B cell (primary cell): ENCODE data around the gene FSTL5. TPM values are rescaled to one million over a fixed set of nuclear protein-coding genes. Genes with fewer than 3 reads are reported as not detected.

Experiments
- ATAC-seq: fragments of 200-7000 bp; cut with Tn5 transposase; one replicate; pipeline ENCODE4 v1.10.0; 2021; ENCODE audit warnings: low read depth, mild to moderate bottlenecking, moderate number of reproducible peaks, moderate library complexity
- CTCF ChIA-PET: fragments of 350-600 bp; sonication (Branson Sonifier 250); formaldehyde crosslinking; loops from one replicate; lab custom pipeline; 2021; ENCODE audit warnings: antibody characterized with exemption, inconsistent platforms; lab: Charles Lee
- POLR2A ChIA-PET: fragments of 350-600 bp; sonication (Branson Sonifier 250); formaldehyde crosslinking; loops from one replicate; lab custom pipeline; 2021; ENCODE audit warnings: antibody characterized with exemption; lab: Charles Lee
- DNase-seq: peaks from one replicate; pipeline ENCODE4 v3.0.0; 2013
- H2AFZ ChIP-seq: 2 replicates; pipeline ENCODE4 v1.6.1; 2012; ENCODE audit warnings: mild to moderate bottlenecking, low read depth, low read length; ENCODE audit not compliant: insufficient read depth, poor library complexity, severe bottlenecking
- H3K27ac ChIP-seq, 2 donors: 1 replicate in 1 of 2; 2 replicates in 1 of 2; pipeline ENCODE4 v1.5.1; 2012 to 2013; ENCODE audit warnings: low read length in 2 of 2, mild to moderate bottlenecking in 2 of 2, moderate library complexity in 1 of 2
- H3K27me3 ChIP-seq, 4 experiments: fragments of 200-600 bp in 1 of 4; sonication (generic) in 1 of 4; replicated peaks in 1 of 4; 1 replicate in 2 of 4; 2 replicates in 2 of 4; pipeline versions ENCODE4 v1.6.1 to v1.7.0; 2013 to 2016; ENCODE audit warnings: low read length in 3 of 4, mild to moderate bottlenecking in 2 of 4, mixed read lengths in 1 of 4, moderate library complexity in 1 of 4; ENCODE audit not compliant: insufficient read depth in 4 of 4, control insufficient read depth in 3 of 4; ENCODE audit errors: control extremely low read depth in 1 of 4
- H3K36me3 ChIP-seq, 2 experiments: replicated peaks in 1 of 2; 1 replicate in 1 of 2; 2 replicates in 1 of 2; pipeline versions ENCODE4 v1.6.1 to v1.7.1; 2013; ENCODE audit warnings: low read length in 1 of 2; ENCODE audit not compliant: insufficient read depth in 2 of 2, control insufficient read depth in 1 of 2; ENCODE audit errors: control extremely low read depth in 1 of 2, extremely low read depth in 1 of 2
- H3K4me1 ChIP-seq, 2 donors: fragments of 200-600 bp in 1 of 2; sonication (generic) in 1 of 2; 1 replicate in 1 of 2; 2 replicates in 1 of 2; pipeline versions ENCODE4 v1.5.1 to v1.6.1; 2013 to 2017; ENCODE audit warnings: low read length in 2 of 2; ENCODE audit not compliant: control insufficient read depth in 2 of 2, insufficient read depth in 2 of 2
- H3K4me2 ChIP-seq: replicated peaks from 2 replicates; pipeline ENCODE3; 2012; ENCODE audit warnings: mild to moderate bottlenecking, low read depth, low read length; ENCODE audit not compliant: poor library complexity, severe bottlenecking
- H3K4me3 ChIP-seq, 5 experiments: fragments of 200-600 bp in 1 of 5; sonication (generic) in 1 of 5; 1 replicate in 3 of 5; 2 replicates in 2 of 5; pipeline versions ENCODE4 v1.5.1 to v1.7.0; 2011 to 2016; ENCODE audit warnings: low read length in 4 of 5, mild to moderate bottlenecking in 4 of 5, low read depth in 2 of 5, control low read depth in 1 of 5, moderate library complexity in 1 of 5; ENCODE audit not compliant: insufficient read depth in 1 of 5; ENCODE audit errors: control extremely low read depth in 1 of 5, extremely low read depth in 1 of 5
- H3K79me2 ChIP-seq: fragments of 200-600 bp; sonication (generic); one replicate; pipeline ENCODE4 v1.6.0; 2016; ENCODE audit warnings: low read length; ENCODE audit not compliant: control insufficient read depth, insufficient read depth
- H3K9ac ChIP-seq: fragments of 200-600 bp; sonication (generic); 2 replicates; pipeline ENCODE4 v1.6.1; 2017; ENCODE audit warnings: mild to moderate bottlenecking, low read length, moderate library complexity
- H3K9me3 ChIP-seq, 3 donors: one replicate each; pipeline versions ENCODE4 v1.6.1 to v1.7.1; 2013; ENCODE audit warnings: low read length in 2 of 3; ENCODE audit not compliant: control insufficient read depth in 2 of 3, insufficient read depth in 1 of 3; ENCODE audit errors: control extremely low read depth in 1 of 3
- H4K20me1 ChIP-seq: 2 replicates; pipeline ENCODE4 v1.6.0; 2012; ENCODE audit warnings: mild to moderate bottlenecking, low read length; ENCODE audit not compliant: insufficient read depth, control insufficient read depth, poor library complexity, severe bottlenecking
- H3K27ac Mint-ChIP-seq: one replicate; pipeline ENCODE4 v1.8.0; 2021; ENCODE audit warnings: mixed read lengths
- H3K27me3 Mint-ChIP-seq: one replicate; pipeline ENCODE4 v1.8.0; 2021; ENCODE audit warnings: mixed read lengths
- H3K4me1 Mint-ChIP-seq: one replicate; pipeline ENCODE4 v1.8.0; 2021; ENCODE audit warnings: mixed read lengths
- H3K4me3 Mint-ChIP-seq: one replicate; pipeline ENCODE4 v1.8.0; 2021; ENCODE audit warnings: mixed read lengths
- H3K9me3 Mint-ChIP-seq: one replicate; pipeline ENCODE4 v1.8.0; 2022; ENCODE audit warnings: mixed read lengths; ENCODE audit not compliant: insufficient read depth
- CTCF ChIP-seq: fragments of 200-600 bp; IDR thresholded peaks from one replicate; pipeline ENCODE4 v1.8.0; 2022; ENCODE audit warnings: antibody characterized with exemption, mild to moderate bottlenecking
- EZH2 ChIP-seq: IDR thresholded peaks from 2 replicates; pipeline ENCODE4 v1.6.1; 2012; ENCODE audit warnings: borderline replicate concordance, low read depth, mild to moderate bottlenecking, moderate library complexity, low read length; ENCODE audit not compliant: insufficient read depth, poor library complexity, severe bottlenecking
- WGBS: methylation state at CpG from one replicate; pipeline ENCODE4 v1.1.5; 2013; ENCODE audit warnings: missing lambda C conversion rate; ENCODE audit not compliant: insufficient coverage; 5-methylcytosine and 5-hydroxymethylcytosine counted together
- intact Hi-C: fragments of 100-400 bp; cut with micrococcal nuclease; formaldehyde crosslinking; loops from one replicate; pipeline ENCODE4 v1.10.0; 2022
- polyA plus RNA-seq: library from polyadenylated mRNA; depleted of rRNA; stranded (reverse); fragments of >200 nt; gene quantifications from 2 replicates; pipeline ENCODE4 v1.2.3, GENCODE V29; 2012
- total RNA-seq, 2 donors: library from RNA; stranded (reverse); fragments of 120-200 nt in 1 of 2; gene quantifications; 1 replicate in 1 of 2; 2 replicates in 1 of 2; pipeline versions ENCODE4 v1.2.3 to v1.2.4, GENCODE V29; 2013 to 2022

The FSTL5 gene
- total and polyA plus RNA-seq, 2 donors (not counting 1 experiment from before 2014, with no cell fraction given) = not detected

DNA sequence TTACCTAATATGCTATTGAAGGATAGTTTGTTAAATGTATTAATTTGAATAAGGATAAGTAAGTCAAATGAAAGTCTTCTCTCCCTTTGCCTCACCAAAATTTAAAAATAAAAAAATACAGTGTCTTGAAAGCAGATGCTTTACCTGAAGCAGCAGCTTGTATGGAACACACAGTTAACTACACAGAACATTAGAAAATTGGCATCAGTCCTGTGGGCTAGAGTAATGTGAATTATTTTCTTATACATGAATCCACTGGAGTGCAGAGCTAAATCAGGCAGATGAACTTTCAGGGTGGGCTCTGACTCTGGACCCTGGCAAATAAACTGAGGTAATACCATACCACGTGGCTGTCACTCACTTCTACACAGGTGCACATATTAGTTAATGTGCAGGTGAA lies 348.0 kb downstream of the FSTL5 start:
- WGBS = no CpG with 5 or more reads among the region's 1 CpG
- CTCF ChIA-PET = no interaction called here
- Mint-ChIP-seq H3K27ac (no peak overlapping the region), H3K9me3 (no peaks in the 10 kb centered on the region), H3K27me3 (no peaks in the 10 kb centered on the region), H3K4me3 (no peak overlapping the region), H3K4me1 (no peaks in the 10 kb centered on the region)
- ATAC-seq = no peak
- H3K4me1 ChIP-seq = no peaks in the 10 kb centered on the region
- POLR2A ChIA-PET = no interaction called here
- H4K20me1 ChIP-seq = no peaks in the 10 kb centered on the region
- H3K27me3 ChIP-seq = no peaks in the 10 kb centered on the region
- no peak overlapping the region for H3K4me3 ChIP-seq
- H3K27ac ChIP-seq = no peak overlapping the region
- no peak for DNase-seq
- TF ChIP-seq EZH2 = no peak
- TF ChIP-seq CTCF = no peak
- H3K9me3 ChIP-seq = peaks cover 0 to 8% (median 0%) of the 10 kb centered on the region in 3 donors
- no peak overlapping the region for H3K4me2 ChIP-seq
- H3K79me2 ChIP-seq = no peaks in the 10 kb centered on the region
- H3K36me3 ChIP-seq = no peaks in the 10 kb centered on the region
- H2AFZ ChIP-seq = no peak overlapping the region
- intact Hi-C loops = no loop called here
- H3K9ac ChIP-seq = no peak overlapping the region

DNA sequence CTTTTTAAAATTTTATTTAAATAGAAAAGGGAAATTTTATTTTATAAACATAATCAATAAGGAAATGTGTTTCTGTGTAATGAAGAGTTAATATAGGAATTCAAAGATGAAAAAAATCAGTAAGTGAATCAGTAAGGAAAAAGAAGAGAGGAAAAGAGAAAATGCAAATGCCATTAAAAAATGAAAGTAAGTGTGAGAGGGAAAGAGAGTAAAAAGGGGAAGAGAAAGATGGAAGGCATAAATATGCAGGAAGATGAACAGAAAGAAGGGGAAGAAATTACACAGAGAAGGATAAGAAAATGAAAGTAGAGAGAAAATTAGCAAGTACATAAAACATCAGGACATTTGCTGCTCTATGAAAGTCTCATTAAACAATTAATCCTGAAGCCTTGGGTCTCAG lies 349.9 kb downstream of the FSTL5 start:
- no peak overlapping the region for H3K27ac Mint-ChIP-seq
- ChIA-PET POLR2A (no interaction called here), CTCF (no interaction called here)
- no peak overlapping the region for H3K4me3 Mint-ChIP-seq
- no peaks in the 10 kb centered on the region for H3K27me3 Mint-ChIP-seq
- intact Hi-C loops = no loop called here
- H3K4me1 Mint-ChIP-seq = no peaks in the 10 kb centered on the region
- H3K9ac ChIP-seq = no peak overlapping the region
- H3K4me2 ChIP-seq = no peak overlapping the region
- no peaks in the 10 kb centered on the region for H3K4me1 ChIP-seq
- H3K36me3 ChIP-seq = no peaks in the 10 kb centered on the region
- peaks cover 0 to 8% (median 0%) of the 10 kb centered on the region in 3 donors for H3K9me3 ChIP-seq
- H3K4me3 ChIP-seq = no peak overlapping the region
- TF ChIP-seq CTCF (no peak), EZH2 (no peak)
- ATAC-seq (no peak), DNase-seq (no peak)
- no peaks in the 10 kb centered on the region for H3K27me3 ChIP-seq
- no peak overlapping the region for H3K27ac ChIP-seq
- H4K20me1 ChIP-seq = no peaks in the 10 kb centered on the region
- no peaks in the 10 kb centered on the region for H3K79me2 ChIP-seq
- no peaks in the 10 kb centered on the region for H3K9me3 Mint-ChIP-seq
- no peak overlapping the region for H2AFZ ChIP-seq
